GM12874 (cell line): ENCODE results near the gene C5AR2.

ENCODE experiments used
- TF ChIP-seq, protein P1 (sequence below): IDR thresholded peaks from 2 replicates; pipeline ENCODE4 v1.5.1; 2011; ENCODE audit warnings: low read depth, mild to moderate bottlenecking, control low read depth, low read length, moderate library complexity; ENCODE audit not compliant: insufficient read depth

The C5AR2 gene

DNA sequence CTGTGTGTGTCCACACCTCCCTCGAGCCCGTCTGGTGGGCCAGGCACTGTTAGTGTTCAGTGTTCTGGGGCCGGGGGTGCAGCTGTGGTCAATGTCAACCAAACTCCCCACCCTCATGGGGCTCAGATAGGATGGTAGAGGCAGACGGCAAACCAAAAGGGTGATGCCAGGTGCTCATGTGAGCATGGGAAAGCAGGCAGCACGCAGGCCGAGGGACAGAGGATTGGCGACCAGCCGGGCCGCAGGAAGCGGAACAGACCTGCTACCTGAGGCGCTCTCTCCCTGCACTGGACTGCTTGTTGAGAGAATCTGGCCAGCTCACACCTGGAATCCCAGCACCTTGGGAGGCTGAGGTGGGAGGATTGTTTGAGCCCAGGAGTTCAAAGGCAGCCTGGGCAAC, 46.3 kb downstream of the C5AR2 start:
- TF ChIP-seq, protein P1, sequence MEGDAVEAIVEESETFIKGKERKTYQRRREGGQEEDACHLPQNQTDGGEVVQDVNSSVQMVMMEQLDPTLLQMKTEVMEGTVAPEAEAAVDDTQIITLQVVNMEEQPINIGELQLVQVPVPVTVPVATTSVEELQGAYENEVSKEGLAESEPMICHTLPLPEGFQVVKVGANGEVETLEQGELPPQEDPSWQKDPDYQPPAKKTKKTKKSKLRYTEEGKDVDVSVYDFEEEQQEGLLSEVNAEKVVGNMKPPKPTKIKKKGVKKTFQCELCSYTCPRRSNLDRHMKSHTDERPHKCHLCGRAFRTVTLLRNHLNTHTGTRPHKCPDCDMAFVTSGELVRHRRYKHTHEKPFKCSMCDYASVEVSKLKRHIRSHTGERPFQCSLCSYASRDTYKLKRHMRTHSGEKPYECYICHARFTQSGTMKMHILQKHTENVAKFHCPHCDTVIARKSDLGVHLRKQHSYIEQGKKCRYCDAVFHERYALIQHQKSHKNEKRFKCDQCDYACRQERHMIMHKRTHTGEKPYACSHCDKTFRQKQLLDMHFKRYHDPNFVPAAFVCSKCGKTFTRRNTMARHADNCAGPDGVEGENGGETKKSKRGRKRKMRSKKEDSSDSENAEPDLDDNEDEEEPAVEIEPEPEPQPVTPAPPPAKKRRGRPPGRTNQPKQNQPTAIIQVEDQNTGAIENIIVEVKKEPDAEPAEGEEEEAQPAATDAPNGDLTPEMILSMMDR, result no peak

- TF ChIP-seq, protein P1, result no peak
These were observed 47.5 kb downstream of the C5AR2 start for GRCh38 chr19:47379381-47379938.

DNA sequence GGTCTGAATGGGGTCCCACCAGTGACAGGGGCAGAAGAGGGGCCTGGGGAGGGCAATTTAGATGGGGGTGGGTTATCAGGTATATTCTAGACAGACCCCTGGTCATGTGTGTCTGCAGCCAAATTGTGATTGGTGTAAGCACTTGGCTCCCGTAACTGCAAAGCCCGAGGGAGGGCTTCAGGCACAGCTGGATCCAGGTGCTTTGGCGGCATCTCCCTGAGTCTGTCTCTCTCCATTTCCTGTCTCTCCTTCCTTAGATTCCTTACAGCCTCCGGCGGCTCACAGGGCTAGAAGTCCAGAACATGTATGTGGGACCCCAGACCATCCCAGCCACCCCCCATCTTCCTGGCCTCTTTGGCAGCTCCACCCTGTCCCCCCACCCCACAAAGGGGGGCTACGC, 48.6 kb downstream of the C5AR2 start:
- TF ChIP-seq, protein P1, result no peak

- TF ChIP-seq, protein P1, result no peak
These were observed 49.1 kb downstream of the C5AR2 start for GRCh38 chr19:47381121-47381520.

GRCh38 chr19:47381653-47382279, 49.8 kb downstream of the C5AR2 start:
- TF ChIP-seq, protein P1, result no peak

- TF ChIP-seq, protein P1, result no peak
These were observed 57.2 kb downstream of the C5AR2 start for GRCh38 chr19:47389150-47389556.

- TF ChIP-seq, protein P1, result no peak
These were observed 58.8 kb downstream of the C5AR2 start for GRCh38 chr19:47390533-47391488.
